CD4-positive, alpha-beta T cell treated with Interleukin-15 for 1 hour (primary cell): ENCODE data around the gene AQR.
"Not testable (repeated sequence)": the region's sequence is repeated elsewhere in the genome, so short reads cannot be mapped to it uniquely, and the experiment has no call there.

Experiments used
- DNase-seq: peaks from one replicate; pipeline ENCODE4 v3.0.0-alpha.2; 2020

The AQR gene

GRCh38 chr15:34952481-34952880 is 17.1 kb downstream of the AQR start:
- no peak for DNase-seq

DNA sequence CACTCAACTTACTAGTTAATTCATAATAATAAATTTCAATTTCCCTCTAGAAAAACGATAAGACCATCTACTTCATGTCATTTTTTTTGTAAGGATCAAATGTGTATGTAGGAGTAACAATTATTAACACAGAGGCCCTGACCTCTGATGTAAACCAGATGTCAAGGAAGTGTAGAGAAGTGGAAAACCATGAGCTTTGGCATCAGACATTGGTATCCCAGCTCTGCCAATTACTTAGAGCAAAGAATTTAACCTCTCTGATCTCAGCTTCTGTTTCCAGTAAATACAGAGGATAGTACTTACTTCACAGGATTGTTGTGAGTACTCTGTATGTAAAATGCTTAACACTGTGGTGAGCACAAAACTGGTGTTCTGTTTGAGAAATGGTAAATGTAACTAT is 17.5 kb downstream of the AQR start:
- no peak for DNase-seq

DNA sequence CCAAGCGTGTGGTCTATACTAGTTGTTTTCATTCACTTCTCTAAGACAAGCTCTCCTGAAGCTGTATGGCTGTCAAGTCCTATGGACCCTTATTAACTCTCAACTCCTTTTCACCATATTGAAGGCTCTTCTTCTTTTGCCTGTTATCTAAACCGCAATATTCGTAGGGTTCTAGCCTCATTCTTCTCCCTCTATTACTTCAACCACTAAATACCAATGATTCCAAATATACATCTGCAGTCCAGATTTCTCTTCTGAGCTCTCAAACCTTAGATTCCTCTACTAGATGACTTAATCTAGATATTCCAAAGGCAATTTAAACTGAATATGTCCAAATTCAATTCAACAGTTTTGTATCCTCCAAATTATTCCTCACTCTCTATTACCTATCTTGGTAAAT is 24.6 kb downstream of the AQR start:
- DNase-seq: no peak

DNA sequence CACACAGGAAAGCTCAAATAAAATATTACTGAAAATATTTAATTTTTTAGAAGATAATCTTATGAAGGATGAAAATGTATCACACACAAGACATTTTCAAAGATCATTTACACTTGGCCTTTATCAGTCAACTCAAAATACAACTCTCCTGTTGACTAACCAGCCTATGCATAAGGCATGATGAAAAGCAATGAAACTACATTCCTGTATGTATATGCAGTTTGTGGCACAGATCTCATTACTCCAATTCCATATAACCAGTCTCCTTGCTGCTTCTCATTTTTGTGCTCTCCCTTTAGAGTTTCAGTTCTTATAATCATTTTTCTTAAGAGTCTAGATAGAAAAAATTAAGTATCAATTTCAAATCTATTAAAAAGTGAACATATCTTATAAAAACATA is 25.8 kb downstream of the AQR start:
- DNase-seq: no peak

GRCh38 chr15:34943264-34943663 is 26.3 kb downstream of the AQR start:
- not testable (repeated sequence) for DNase-seq

DNA sequence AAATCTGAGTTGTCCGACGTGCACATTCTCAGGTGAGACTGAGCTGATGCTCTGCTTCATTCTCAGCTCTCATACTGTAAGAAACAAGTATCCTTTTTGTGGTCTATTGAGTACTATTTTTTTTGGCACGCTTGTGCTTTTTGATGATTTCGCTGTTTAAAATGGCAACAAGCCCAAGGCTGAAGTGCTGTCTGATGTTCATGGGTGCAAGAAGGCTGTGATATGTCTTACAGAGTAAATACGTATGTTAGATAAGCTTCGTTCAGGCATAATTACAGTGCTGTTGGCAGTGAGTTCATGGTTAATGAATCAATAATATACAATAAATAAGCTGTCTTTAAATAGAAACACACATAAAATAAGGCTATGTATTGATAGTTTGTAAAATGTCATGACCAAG is 27.2 kb downstream of the AQR start:
- no peak for DNase-seq

DNA sequence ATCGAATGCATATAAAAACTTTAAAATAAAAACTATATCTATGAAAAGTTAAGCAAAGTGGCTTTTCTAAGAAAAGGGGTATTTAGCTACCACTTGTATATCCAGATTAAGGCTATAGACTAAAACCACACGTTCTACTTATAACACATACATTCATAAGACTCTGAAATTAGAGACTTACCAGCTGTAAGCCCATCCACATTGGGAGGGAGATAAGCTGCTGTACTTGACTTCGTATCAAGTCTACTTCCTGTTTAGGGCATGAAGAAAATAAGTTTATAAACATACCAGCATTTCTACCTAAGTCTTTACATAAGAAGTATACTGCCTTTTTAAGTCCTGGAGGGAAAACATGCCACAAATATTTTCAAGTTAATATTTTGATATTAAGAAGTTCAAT is 27.7 kb downstream of the AQR start:
- no peak for DNase-seq

DNA sequence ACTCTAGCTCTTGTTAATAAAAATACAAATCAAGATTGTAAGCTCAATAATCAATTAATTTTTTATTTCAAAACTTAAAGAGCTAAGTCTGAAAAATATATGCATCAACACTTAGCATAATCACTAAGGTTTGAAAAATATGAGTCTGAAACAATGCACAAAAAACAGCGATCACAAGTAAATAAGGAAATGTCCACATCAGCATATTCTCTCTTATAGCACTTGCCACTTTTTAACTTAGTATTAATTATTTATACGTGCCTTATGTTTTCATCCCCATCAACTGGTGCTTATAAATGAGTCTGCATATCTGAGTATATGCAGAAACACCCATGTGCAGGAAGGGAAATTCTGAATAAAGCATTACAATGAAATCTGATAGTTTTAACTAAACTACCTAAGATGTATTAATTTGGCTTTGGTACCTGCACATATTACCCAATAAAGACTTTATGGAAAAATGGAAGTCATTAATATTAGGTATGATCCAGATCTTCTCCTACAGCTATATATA is 28.3 kb downstream of the AQR start:
- DNase-seq: no peak

GRCh38 chr15:34933432-34933975 is 36.0 kb downstream of the AQR start:
- no peak for DNase-seq

- not testable (repeated sequence) for DNase-seq
These were observed 41.2 kb downstream of the AQR start for GRCh38 chr15:34928349-34928748.

- no peak for DNase-seq
These were observed 41.8 kb downstream of the AQR start for GRCh38 chr15:34927726-34928125.

- no peak for DNase-seq
These were observed 55.2 kb downstream of the AQR start for GRCh38 chr15:34914317-34914716.

DNA sequence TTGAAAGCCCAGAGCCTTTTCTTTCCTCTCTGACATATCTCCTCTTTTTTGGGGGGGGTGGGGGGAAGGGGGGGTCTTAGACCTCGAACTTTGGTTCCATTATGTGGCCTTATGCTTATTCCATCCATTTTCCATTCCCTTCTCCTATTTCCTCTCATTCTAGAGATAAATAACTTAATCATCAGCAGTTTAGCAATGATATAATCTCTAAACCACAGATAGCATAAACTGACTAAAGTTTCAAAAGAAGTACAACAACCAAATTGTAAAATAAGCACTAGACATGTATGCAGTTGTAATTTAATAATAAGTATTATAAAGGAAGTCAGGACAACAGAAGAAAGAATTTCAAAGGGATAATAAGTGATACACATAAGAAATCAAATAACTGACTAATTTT is 64.5 kb downstream of the AQR start:
- no peak for DNase-seq

- DNase-seq: no peak
These were observed 65.0 kb downstream of the AQR start for GRCh38 chr15:34904527-34904926.

GRCh38 chr15:34900748-34901147 is 68.8 kb downstream of the AQR start:
- DNase-seq: no peak

DNA sequence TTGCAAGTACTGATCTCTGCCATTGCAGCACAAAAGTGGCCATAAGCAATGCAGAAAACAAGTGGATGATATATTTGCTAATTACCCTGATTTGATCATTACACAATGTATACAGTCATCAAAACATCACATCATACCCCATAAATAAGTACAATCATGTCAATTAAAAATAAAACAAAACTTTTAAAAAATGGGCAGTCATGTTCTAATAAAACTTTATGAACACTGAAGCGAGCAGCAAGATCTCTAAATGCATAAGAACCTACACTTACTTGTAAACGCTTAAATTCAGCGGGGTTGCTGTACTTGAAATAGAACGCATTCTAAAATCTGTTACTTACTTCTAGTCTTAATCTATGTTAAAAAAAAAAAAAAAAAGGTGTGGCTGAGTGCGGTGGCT is 73.4 kb downstream of the AQR start:
- DNase-seq: no peak

DNA sequence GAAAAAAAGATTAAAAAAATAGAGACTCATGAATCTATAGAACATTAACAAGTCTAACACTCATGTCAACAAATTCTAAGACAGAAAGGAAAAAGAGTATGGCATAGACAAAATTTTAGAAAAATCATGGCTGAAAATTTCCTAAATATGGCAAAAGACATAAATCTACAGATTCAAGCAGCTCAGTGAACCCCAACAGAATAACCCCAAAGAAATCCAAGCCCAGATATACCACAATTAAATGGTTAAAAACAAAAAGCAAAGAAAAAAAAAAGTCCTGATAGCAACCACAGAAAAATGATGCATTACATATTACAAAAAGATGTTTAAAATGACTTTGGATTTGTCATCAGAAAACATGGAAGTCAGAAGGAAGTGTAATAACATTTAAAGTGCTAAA is 75.6 kb downstream of the AQR start:
- no peak for DNase-seq

DNA sequence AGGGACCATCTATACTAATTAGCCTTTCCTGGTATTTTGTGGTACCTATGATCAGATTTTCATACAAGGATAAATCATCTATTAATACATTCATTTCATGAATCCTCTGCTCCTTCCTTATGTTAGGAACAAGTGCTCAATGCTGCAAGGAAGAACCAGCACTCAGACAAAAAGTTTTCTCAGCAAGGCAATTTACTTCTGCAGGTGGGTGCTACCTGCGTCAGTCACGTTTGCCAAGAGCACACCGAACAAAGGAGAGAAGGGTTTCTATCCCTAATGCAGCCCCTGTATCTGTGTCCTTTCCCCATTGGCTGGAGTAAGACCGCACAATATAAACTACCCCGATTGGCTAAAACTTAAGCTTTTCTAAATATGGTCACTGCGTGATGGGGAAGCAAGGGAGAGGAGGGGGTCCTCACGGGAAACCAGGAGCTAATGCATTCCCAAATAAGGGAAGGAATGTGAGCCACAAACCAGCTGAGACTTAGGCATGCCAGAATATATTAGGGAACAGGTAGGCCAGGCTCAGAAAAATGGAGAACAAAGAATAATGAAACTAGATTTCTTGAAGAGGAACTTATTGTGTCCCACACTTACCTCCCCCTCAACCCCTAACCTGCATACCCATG is 76.5 kb downstream of the AQR start:
- DNase-seq: no peak

DNA sequence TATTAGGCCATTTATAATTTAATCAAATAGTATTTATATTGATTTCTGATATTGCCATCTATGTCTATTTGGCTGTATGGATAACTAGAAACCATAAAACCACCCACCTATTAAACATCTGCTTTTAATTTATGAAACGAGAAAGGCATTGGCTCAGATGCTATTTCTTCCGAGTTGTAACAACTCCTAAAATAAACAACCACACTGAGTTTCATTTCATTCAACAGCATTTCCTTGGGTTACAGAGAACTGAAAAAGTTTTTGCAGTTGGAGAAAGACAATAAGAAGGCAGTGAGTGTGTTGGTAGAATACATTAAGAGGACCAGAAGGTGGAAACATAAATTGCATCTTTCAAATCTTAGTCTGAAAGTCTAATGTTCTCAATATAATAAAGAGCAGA is 79.1 kb downstream of the AQR start:
- DNase-seq: no peak

DNA sequence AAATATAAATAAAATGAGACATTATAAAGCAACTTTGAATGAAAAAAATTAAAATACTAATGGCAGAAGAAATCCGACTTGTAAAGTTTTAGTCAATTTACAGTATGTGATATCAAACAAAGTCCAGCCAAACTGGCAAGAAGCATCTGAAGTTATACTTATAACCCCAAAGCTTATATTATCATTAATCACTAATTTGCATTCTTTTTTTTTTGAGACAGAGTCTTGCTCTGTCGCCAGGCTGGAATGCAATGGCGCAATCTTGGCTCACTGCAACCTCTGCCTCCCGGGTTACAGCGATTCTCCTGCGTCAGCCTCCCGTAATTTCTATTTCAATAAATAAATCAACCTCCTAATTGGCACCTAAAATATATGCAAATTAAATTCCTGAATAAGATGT is 80.1 kb downstream of the AQR start:
- DNase-seq: no peak

GRCh38 chr15:34886134-34886533 is 83.4 kb downstream of the AQR start:
- no peak for DNase-seq

DNA sequence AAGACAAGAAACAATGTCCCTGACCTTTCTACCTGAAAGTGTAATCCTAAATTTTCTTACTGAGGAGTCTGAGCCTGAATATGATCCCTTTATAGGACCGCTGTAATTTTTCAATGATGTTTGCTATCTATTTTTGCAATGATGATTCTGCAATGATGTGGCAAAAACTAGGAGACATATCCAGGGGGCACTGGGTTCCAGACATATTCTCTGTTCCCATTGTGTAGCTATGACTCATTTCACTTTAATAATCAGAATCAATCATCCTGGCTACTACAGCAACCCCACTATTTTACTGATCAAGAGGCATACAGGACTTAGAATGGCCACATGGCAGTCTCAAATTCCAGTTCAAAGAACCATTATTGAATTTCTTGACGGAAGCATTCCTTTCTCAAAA is 85.9 kb downstream of the AQR start:
- DNase-seq: no peak

DNA sequence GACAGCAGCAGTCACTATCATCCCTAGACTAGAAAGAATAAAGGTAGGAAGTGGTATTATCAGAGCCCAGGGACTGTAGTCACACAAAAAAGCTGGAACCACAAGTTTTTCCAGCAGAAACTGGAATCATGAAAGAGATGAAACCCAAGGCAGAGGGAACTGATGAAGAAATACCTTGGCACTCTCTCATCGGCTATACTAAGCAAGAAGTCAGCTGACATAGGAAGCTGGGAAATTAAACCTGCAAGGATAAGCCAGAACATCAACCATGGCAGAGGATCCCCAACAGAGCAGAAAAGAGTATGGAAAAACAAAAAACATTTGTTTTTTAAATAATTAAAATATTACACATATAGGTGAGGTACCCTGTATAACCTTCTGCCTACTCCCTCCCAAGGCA is 86.5 kb downstream of the AQR start:
- DNase-seq: no peak

- no peak for DNase-seq
These were observed 90.4 kb downstream of the AQR start for GRCh38 chr15:34879107-34879506.

DNA sequence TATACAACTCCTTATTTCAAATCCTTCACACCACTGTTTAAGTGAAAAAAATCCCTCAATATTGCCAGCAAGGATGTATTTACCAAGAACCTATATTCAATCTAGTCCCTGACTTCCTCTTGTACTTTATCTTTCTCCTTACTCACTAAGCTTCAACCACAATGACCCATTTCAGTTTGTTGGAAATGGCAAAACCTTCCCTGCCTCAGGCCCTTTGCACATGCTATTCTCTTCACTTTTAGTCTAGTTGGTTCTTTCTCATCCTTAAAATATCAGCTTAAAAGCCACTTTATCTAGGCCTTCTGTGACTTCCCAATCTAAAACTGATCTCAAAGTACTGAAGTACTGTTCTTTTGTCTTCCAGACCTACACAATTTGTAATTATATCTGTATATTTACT is 92.9 kb downstream of the AQR start:
- no peak for DNase-seq
